ENCODE measurements around the gene ATXN1.

ATXN1 gene

GRCh38 chr6:16370943-16371342 is 390.3 kb downstream of the ATXN1 start:
- no peak for DNase-seq

- no peak for DNase-seq
Observed at GRCh38 chr6:16369989-16370388, 391.3 kb downstream of the ATXN1 start.

GRCh38 chr6:16369140-16369745 is 392.0 kb downstream of the ATXN1 start:
- DNase-seq, result no peak

- no peak for DNase-seq
Observed at GRCh38 chr6:16367571-16367970, 393.7 kb downstream of the ATXN1 start.

GRCh38 chr6:16363749-16364148 is 397.5 kb downstream of the ATXN1 start:
- no peak for DNase-seq

- no peak for DNase-seq
Observed at GRCh38 chr6:16362819-16363589, 398.3 kb downstream of the ATXN1 start.

- DNase-seq, result no peak
Observed at GRCh38 chr6:16362296-16362695, 399.0 kb downstream of the ATXN1 start.

GRCh38 chr6:16361861-16362260 is 399.4 kb downstream of the ATXN1 start:
- DNase-seq, result no peak

GRCh38 chr6:16361121-16361520 is 400.1 kb downstream of the ATXN1 start:
- no peak for DNase-seq

- no peak for DNase-seq
Observed at GRCh38 chr6:16360365-16360764, 400.9 kb downstream of the ATXN1 start.

GRCh38 chr6:16359563-16359962 is 401.7 kb downstream of the ATXN1 start:
- DNase-seq, result no peak

GRCh38 chr6:16358531-16359138 is 402.6 kb downstream of the ATXN1 start:
- no peak for DNase-seq

GRCh38 chr6:16355699-16356446 is 405.4 kb downstream of the ATXN1 start:
- no peak for DNase-seq

GRCh38 chr6:16355238-16355637 is 406.0 kb downstream of the ATXN1 start:
- no peak for DNase-seq

GRCh38 chr6:16354692-16355091 is 406.6 kb downstream of the ATXN1 start:
- no peak for DNase-seq

- DNase-seq, result no peak
Observed at GRCh38 chr6:16352821-16353438, 408.3 kb downstream of the ATXN1 start.

GRCh38 chr6:16352258-16352635 is 409.0 kb downstream of the ATXN1 start:
- DNase-seq, result no peak

- no peak for DNase-seq
Observed at GRCh38 chr6:16349544-16349943, 411.7 kb downstream of the ATXN1 start.

- DNase-seq, result no peak
Observed at GRCh38 chr6:16346831-16347230, 414.4 kb downstream of the ATXN1 start.

- DNase-seq, result no peak
Observed at GRCh38 chr6:16345449-16346330, 415.6 kb downstream of the ATXN1 start.

GRCh38 chr6:16344756-16345155 is 416.5 kb downstream of the ATXN1 start:
- no peak for DNase-seq

GRCh38 chr6:16343593-16343992 is 417.7 kb downstream of the ATXN1 start:
- DNase-seq, result no peak

Data from activated CD4-positive, alpha-beta T cell treated with anti-CD3 and anti-CD28 coated beads for 1 hour (primary cell).